ENCODE data around the gene WDFY2.

WDFY2 gene

GRCh38 chr13:51763486-51763885 is 179.2 kb downstream of the WDFY2 start:
- in situ Hi-C loops (cut with MboI; ENCODE audit: low sequenced_read_pairs), result no loop called here

- in situ Hi-C loops (cut with MboI; ENCODE audit: low sequenced_read_pairs), result no loop called here
Measured at GRCh38 chr13:51764184-51765141, 180.2 kb downstream of the WDFY2 start.

- in situ Hi-C loops (cut with MboI; ENCODE audit: low sequenced_read_pairs), result no loop called here
Measured at GRCh38 chr13:51765142-51765515, 180.9 kb downstream of the WDFY2 start.

GRCh38 chr13:51767100-51767499 is 182.8 kb downstream of the WDFY2 start:
- in situ Hi-C loops (cut with MboI; ENCODE audit: low sequenced_read_pairs), result no loop called here

GRCh38 chr13:51768378-51768921 is 184.2 kb downstream of the WDFY2 start:
- in situ Hi-C loops (cut with MboI; ENCODE audit: low sequenced_read_pairs), result no loop called here

- in situ Hi-C loops (cut with MboI; ENCODE audit: low sequenced_read_pairs), result no loop called here
Measured at GRCh38 chr13:51768976-51769375, 184.7 kb downstream of the WDFY2 start.

- in situ Hi-C loops (cut with MboI; ENCODE audit: low sequenced_read_pairs), result no loop called here
Measured at GRCh38 chr13:51769455-51770127, 185.3 kb downstream of the WDFY2 start.

GRCh38 chr13:51770160-51770559 is 185.9 kb downstream of the WDFY2 start:
- in situ Hi-C loops (cut with MboI; ENCODE audit: low sequenced_read_pairs), result no loop called here

GRCh38 chr13:51770681-51771417 is 186.6 kb downstream of the WDFY2 start:
- in situ Hi-C loops (cut with MboI; ENCODE audit: low sequenced_read_pairs), result no loop called here

- in situ Hi-C loops (cut with MboI; ENCODE audit: low sequenced_read_pairs), result no loop called here
Measured at GRCh38 chr13:51771418-51772104, 187.3 kb downstream of the WDFY2 start.

- in situ Hi-C loops (cut with MboI; ENCODE audit: low sequenced_read_pairs), result no loop called here
Measured at GRCh38 chr13:51772105-51772455, 187.8 kb downstream of the WDFY2 start.

- in situ Hi-C loops (cut with MboI; ENCODE audit: low sequenced_read_pairs), result no loop called here
Measured at GRCh38 chr13:51772781-51773180, 188.5 kb downstream of the WDFY2 start.

- in situ Hi-C loops (cut with MboI; ENCODE audit: low sequenced_read_pairs), result no loop called here
Measured at GRCh38 chr13:51773515-51773914, 189.3 kb downstream of the WDFY2 start.

GRCh38 chr13:51776179-51776578 is 191.9 kb downstream of the WDFY2 start:
- in situ Hi-C loops (cut with MboI; ENCODE audit: low sequenced_read_pairs), result no loop called here

- in situ Hi-C loops (cut with MboI; ENCODE audit: low sequenced_read_pairs), result no loop called here
Measured at GRCh38 chr13:51777921-51778320, 193.7 kb downstream of the WDFY2 start.

GRCh38 chr13:51778392-51778791 is 194.1 kb downstream of the WDFY2 start:
- in situ Hi-C loops (cut with MboI; ENCODE audit: low sequenced_read_pairs), result no loop called here

GRCh38 chr13:51780099-51780498 is 195.8 kb downstream of the WDFY2 start:
- in situ Hi-C loops (cut with MboI; ENCODE audit: low sequenced_read_pairs), result no loop called here

- in situ Hi-C loops (cut with MboI; ENCODE audit: low sequenced_read_pairs), result no loop called here
Measured at GRCh38 chr13:51781246-51782022, 197.2 kb downstream of the WDFY2 start.

- in situ Hi-C loops (cut with MboI; ENCODE audit: low sequenced_read_pairs), result no loop called here
Measured at GRCh38 chr13:51782026-51782710, 197.9 kb downstream of the WDFY2 start.

Data from hTERT RPE-1 (cell line).